RWPE2 (cell line): ENCODE measurements around the gene NDFIP1.

Source experiments
- ATAC-seq: fragments of 200-7000 bp; cut with Tn5 transposase; 3 replicates; pipeline ENCODE4 v1.9.1; 2021; ENCODE audit warnings: low read depth
- DNase-seq: peaks from one replicate; pipeline ENCODE4 v3.0.0-alpha.2; 2020; ENCODE audit warnings: low spot score
- H3K27ac ChIP-seq: fragments of 450-650 bp; 2 replicates; pipeline ENCODE4 v1.5.1; 2017; ENCODE audit warnings: mild to moderate bottlenecking; ENCODE audit not compliant: poor library complexity, severe bottlenecking
- H3K27me3 ChIP-seq: fragments of 250-450 bp; sonication (Bioruptor Pico); 2 replicates; pipeline ENCODE4 v1.5.1; 2021; ENCODE audit warnings: mild to moderate bottlenecking, moderate library complexity; ENCODE audit not compliant: insufficient read depth, poor library complexity, severe bottlenecking
- H3K36me3 ChIP-seq: fragments of 250-450 bp; sonication (Bioruptor Pico); 2 replicates; pipeline ENCODE4 v1.5.1; 2020; ENCODE audit warnings: low read depth, mild to moderate bottlenecking, moderate library complexity
- H3K4me1 ChIP-seq: fragments of 250-450 bp; sonication (Bioruptor Pico); 2 replicates; pipeline ENCODE4 v1.5.1; 2021; ENCODE audit warnings: mild to moderate bottlenecking, moderate library complexity; ENCODE audit not compliant: insufficient read depth, poor library complexity, severe bottlenecking
- H3K4me3 ChIP-seq: fragments of 250-450 bp; sonication (Bioruptor Pico); 2 replicates; pipeline ENCODE4 v1.5.1; 2021; ENCODE audit warnings: mild to moderate bottlenecking, moderate library complexity; ENCODE audit not compliant: severe bottlenecking
- H3K9me3 ChIP-seq: fragments of 250-450 bp; sonication (Bioruptor Pico); 2 replicates; pipeline ENCODE4 v1.5.1; 2021; ENCODE audit warnings: mild to moderate bottlenecking, moderate library complexity; ENCODE audit not compliant: severe bottlenecking
- TF ChIP-seq, protein P1 (sequence below): fragments of 450-650 bp; IDR thresholded peaks from one replicate; pipeline ENCODE4 v1.5.1; 2017; ENCODE audit warnings: mild to moderate bottlenecking, moderate library complexity; ENCODE audit not compliant: poor library complexity, severe bottlenecking

NDFIP1 gene

DNA sequence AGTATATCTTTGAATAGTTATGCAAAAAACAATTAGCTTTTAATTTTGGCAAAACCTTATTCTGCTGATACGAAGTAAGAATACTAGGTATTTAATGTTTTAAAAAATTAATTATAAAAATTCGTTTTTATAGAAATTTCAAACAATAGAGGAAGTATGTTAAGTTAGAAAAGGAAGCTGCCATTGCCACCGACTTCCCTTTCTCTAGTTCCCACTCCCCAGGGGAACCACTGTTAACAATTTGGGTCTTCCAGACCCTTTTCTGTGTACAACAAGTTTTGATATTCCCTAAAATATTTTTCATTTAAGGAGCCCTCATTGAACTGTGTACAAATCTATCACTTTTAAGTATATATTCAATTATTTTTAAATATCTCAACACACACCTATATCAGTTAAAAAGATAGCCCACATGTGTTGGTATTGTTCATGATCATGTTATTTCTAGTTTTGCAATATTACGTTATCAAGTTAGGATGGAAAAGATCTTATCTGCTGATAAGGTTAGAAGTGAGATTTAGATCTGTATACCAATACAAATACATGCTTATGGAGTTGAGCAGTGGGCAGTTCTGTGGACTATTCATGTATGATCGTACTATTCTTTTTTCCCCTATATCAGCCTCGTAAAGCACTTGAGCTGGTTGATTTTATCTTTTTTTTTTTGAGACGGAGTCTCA lies 25.9 kb downstream of the NDFIP1 start:
- ATAC-seq = no peak
- Histone ChIP-seq H3K4me3 (no peak overlapping the region), H3K27me3 (no peaks in the 10 kb centered on the region), H3K9me3 (no peaks in the 10 kb centered on the region), H3K27ac (no peak overlapping the region), H3K4me1 (no peaks in the 10 kb centered on the region), H3K36me3 (peaks cover 67% of the 10 kb centered on the region)
- TF ChIP-seq, protein P1, sequence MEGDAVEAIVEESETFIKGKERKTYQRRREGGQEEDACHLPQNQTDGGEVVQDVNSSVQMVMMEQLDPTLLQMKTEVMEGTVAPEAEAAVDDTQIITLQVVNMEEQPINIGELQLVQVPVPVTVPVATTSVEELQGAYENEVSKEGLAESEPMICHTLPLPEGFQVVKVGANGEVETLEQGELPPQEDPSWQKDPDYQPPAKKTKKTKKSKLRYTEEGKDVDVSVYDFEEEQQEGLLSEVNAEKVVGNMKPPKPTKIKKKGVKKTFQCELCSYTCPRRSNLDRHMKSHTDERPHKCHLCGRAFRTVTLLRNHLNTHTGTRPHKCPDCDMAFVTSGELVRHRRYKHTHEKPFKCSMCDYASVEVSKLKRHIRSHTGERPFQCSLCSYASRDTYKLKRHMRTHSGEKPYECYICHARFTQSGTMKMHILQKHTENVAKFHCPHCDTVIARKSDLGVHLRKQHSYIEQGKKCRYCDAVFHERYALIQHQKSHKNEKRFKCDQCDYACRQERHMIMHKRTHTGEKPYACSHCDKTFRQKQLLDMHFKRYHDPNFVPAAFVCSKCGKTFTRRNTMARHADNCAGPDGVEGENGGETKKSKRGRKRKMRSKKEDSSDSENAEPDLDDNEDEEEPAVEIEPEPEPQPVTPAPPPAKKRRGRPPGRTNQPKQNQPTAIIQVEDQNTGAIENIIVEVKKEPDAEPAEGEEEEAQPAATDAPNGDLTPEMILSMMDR = no peak
- DNase-seq = no peak

DNA sequence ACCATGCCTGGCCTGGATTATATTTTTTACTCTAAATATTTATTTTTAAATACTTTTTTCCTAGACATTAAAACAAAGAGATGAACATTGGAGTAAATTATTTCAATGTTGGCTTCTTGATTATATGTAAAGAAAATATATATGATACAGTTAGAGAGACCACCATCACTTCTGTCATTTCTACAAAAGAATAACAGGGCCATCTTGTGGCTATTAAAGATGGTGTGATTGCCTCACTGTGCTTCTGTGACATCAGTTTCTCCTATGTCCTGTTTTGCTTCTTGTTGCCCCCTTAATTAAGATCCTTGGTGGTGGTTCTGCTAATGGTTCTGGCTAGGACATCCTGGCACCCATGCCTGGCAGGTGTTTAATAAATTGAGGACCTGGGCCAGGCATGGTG lies 32.9 kb downstream of the NDFIP1 start:
- ATAC-seq (no peak), DNase-seq (no peak)
- H3K27ac ChIP-seq = no peak overlapping the region
- TF ChIP-seq, protein P1 = peak; percentile 39
- H3K36me3 ChIP-seq = peaks cover 76% of the 10 kb centered on the region
- no peaks in the 10 kb centered on the region for H3K27me3 ChIP-seq
- no peaks in the 10 kb centered on the region for H3K4me1 ChIP-seq
- no peaks in the 10 kb centered on the region for H3K9me3 ChIP-seq
- H3K4me3 ChIP-seq = no peak overlapping the region

DNA sequence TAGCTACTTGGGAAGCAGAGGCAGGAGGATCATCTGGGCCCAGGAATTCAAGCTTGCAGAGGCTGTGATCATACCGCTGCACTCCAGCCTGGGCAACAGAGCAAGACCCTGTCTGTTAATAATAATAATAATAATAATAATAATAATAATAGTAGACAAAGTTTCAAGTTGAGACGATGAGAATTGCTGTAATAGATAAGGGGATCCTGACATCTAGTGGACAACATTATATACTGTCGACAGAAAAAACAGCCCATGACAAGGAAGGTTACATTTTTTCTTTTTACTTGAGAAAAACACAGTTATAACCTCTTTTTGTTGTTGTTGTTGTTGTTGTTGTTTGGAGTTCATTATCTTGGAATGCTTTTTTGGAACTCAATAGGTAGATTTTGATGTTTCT lies 35.3 kb downstream of the NDFIP1 start:
- DNase-seq (no peak), ATAC-seq (0 out of 3 replicates have a peak, but pooled peaks have one; percentile 53)
- Histone ChIP-seq H3K36me3 (peaks cover 79% of the 10 kb centered on the region), H3K27ac (no peak overlapping the region), H3K4me1 (no peaks in the 10 kb centered on the region), H3K27me3 (no peaks in the 10 kb centered on the region), H3K4me3 (no peak overlapping the region), H3K9me3 (no peaks in the 10 kb centered on the region)
- TF ChIP-seq, protein P1 = peak; percentile 86

GRCh38 chr5:142145106-142145900 lies 36.7 kb downstream of the NDFIP1 start:
- H3K4me1 ChIP-seq = no peaks in the 10 kb centered on the region
- H3K27ac ChIP-seq = no peak overlapping the region
- no peak for DNase-seq
- ATAC-seq = peak; percentile 91
- no peaks in the 10 kb centered on the region for H3K27me3 ChIP-seq
- peaks cover 77% of the 10 kb centered on the region for H3K36me3 ChIP-seq
- no peak overlapping the region for H3K4me3 ChIP-seq
- TF ChIP-seq, protein P1 = peak; percentile 98
- H3K9me3 ChIP-seq = no peaks in the 10 kb centered on the region
